Loucy (cell line): ENCODE results near the gene NAT14.

Source experiments
- H2AFZ ChIP-seq: fragments of 200-600 bp; sonication (generic); 2 replicates; pipeline ENCODE4 v1.6.0; 2016; ENCODE audit warnings: antibody characterized with exemption, mild to moderate bottlenecking, low read length, moderate library complexity
- H3F3A ChIP-seq: fragments of 200-600 bp; 2 replicates; pipeline ENCODE4 v1.6.0; 2016; ENCODE audit warnings: antibody characterized with exemption, low read depth, mild to moderate bottlenecking
- H3K27me3 ChIP-seq: fragments of 200-600 bp; sonication (generic); 2 replicates; pipeline ENCODE4 v1.6.1; 2014; ENCODE audit warnings: low read length, mild to moderate bottlenecking; ENCODE audit not compliant: insufficient read depth, poor library complexity, severe bottlenecking
- H3K36me3 ChIP-seq: fragments of 200-600 bp; sonication (generic); 2 replicates; pipeline ENCODE4 v1.6.1; 2016; ENCODE audit warnings: low read length; ENCODE audit not compliant: insufficient read depth
- H3K4me1 ChIP-seq: fragments of 200-600 bp; sonication (generic); 2 replicates; pipeline ENCODE4 v1.5.1; 2014; ENCODE audit warnings: low read length, mild to moderate bottlenecking; ENCODE audit not compliant: insufficient read depth, poor library complexity, severe bottlenecking
- H3K4me2 ChIP-seq: fragments of 200-600 bp; sonication (generic); 2 replicates; pipeline ENCODE4 v1.6.0; 2014; ENCODE audit warnings: antibody characterized with exemption, low read length, low read depth, mild to moderate bottlenecking; ENCODE audit not compliant: poor library complexity, severe bottlenecking
- H3K4me3 ChIP-seq: fragments of 200-600 bp; sonication (generic); 2 replicates; pipeline ENCODE4 v1.5.1; 2014; ENCODE audit warnings: low read length, mild to moderate bottlenecking, mixed read lengths; ENCODE audit not compliant: poor library complexity, severe bottlenecking
- H3K79me2 ChIP-seq: fragments of 200-600 bp; sonication (generic); 2 replicates; pipeline ENCODE4 v1.6.1; 2014; ENCODE audit warnings: low read length; ENCODE audit not compliant: insufficient read depth
- H3K9ac ChIP-seq: fragments of 200-600 bp; sonication (generic); 2 replicates; pipeline ENCODE4 v1.6.0; 2014; ENCODE audit warnings: mild to moderate bottlenecking, low read depth, low read length, moderate library complexity; ENCODE audit not compliant: poor library complexity, severe bottlenecking
- H3K9me2 ChIP-seq: fragments of 200-600 bp; sonication (generic); replicated peaks from 2 replicates; pipeline ENCODE4 v1.6.1; 2016; ENCODE audit warnings: low read depth, low read length, mixed read lengths
- H3K9me3 ChIP-seq: fragments of 200-600 bp; sonication (generic); 2 replicates; pipeline ENCODE4 v1.6.1; 2014; ENCODE audit warnings: mild to moderate bottlenecking, antibody characterized with exemption, low read length, low read depth; ENCODE audit not compliant: insufficient read depth
- H4K20me1 ChIP-seq: fragments of 200-600 bp; sonication (generic); 2 replicates; pipeline ENCODE4 v1.6.0; 2014; ENCODE audit warnings: antibody characterized with exemption, low read length, mild to moderate bottlenecking; ENCODE audit not compliant: insufficient read depth, poor library complexity, severe bottlenecking
- CTCF ChIP-seq: fragments of 200-600 bp; sonication (generic); conservative IDR thresholded peaks from 2 replicates; pipeline ENCODE4 v1.5.1; 2014; ENCODE audit warnings: mild to moderate bottlenecking, antibody characterized with exemption, low read length
- EZH2phosphoT487 ChIP-seq: fragments of 200-600 bp; IDR thresholded peaks from 2 replicates; pipeline ENCODE4 v1.6.1; 2018; ENCODE audit warnings: antibody characterized with exemption, mild to moderate bottlenecking, moderate library complexity, borderline replicate concordance

Gene NAT14

GRCh38 chr19:55508120-55508519, 23.1 kb downstream of the NAT14 start:
- H3K9ac ChIP-seq = no peak overlapping the region
- no peaks in the 10 kb centered on the region for H3K9me3 ChIP-seq
- H3K79me2 ChIP-seq = peaks cover 4% of the 10 kb centered on the region
- H3K4me3 ChIP-seq = no peak overlapping the region
- H3K36me3 ChIP-seq = no peaks in the 10 kb centered on the region
- H2AFZ ChIP-seq = no peak overlapping the region
- peaks cover 5% of the 10 kb centered on the region for H3K4me1 ChIP-seq
- no peaks in the 10 kb centered on the region for H3K9me2 ChIP-seq
- H3K4me2 ChIP-seq = no peak overlapping the region
- TF ChIP-seq EZH2phosphoT487 = no peak
- TF ChIP-seq CTCF = no peak
- H4K20me1 ChIP-seq = no peaks in the 10 kb centered on the region
- no peaks in the 10 kb centered on the region for H3K27me3 ChIP-seq
- no peaks in the 10 kb centered on the region for H3F3A ChIP-seq

- no peaks in the 10 kb centered on the region for H3K27me3 ChIP-seq
- peak overlapping the region; percentile 51 for H3K4me2 ChIP-seq
- no peaks in the 10 kb centered on the region for H4K20me1 ChIP-seq
- H3K36me3 ChIP-seq = no peaks in the 10 kb centered on the region
- H3F3A ChIP-seq = no peaks in the 10 kb centered on the region
- no peak for TF ChIP-seq EZH2phosphoT487
- TF ChIP-seq CTCF = peak; percentile 72
- H2AFZ ChIP-seq = peak overlapping the region; percentile 81; the same call in 1 of the 2 replicates
- H3K9me2 ChIP-seq = no peaks in the 10 kb centered on the region
- no peak overlapping the region for H3K9ac ChIP-seq
- no peaks in the 10 kb centered on the region for H3K79me2 ChIP-seq
- peak overlapping the region; percentile 40 for H3K4me3 ChIP-seq
- H3K9me3 ChIP-seq = no peaks in the 10 kb centered on the region
- no peaks in the 10 kb centered on the region for H3K4me1 ChIP-seq
Measured at GRCh38 chr19:55516878-55517620, 32.1 kb downstream of the NAT14 start.

GRCh38 chr19:55519451-55520311, 34.7 kb downstream of the NAT14 start:
- TF ChIP-seq EZH2phosphoT487 (no peak), CTCF (no peak)
- H3K4me1 ChIP-seq = no peaks in the 10 kb centered on the region
- H2AFZ ChIP-seq = no peak overlapping the region
- no peaks in the 10 kb centered on the region for H3K79me2 ChIP-seq
- no peaks in the 10 kb centered on the region for H3K27me3 ChIP-seq
- H3K36me3 ChIP-seq = no peaks in the 10 kb centered on the region
- no peak overlapping the region for H3K4me2 ChIP-seq
- no peak overlapping the region for H3K4me3 ChIP-seq
- H3F3A ChIP-seq = no peaks in the 10 kb centered on the region
- no peaks in the 10 kb centered on the region for H3K9me3 ChIP-seq
- H3K9me2 ChIP-seq = no peaks in the 10 kb centered on the region
- H3K9ac ChIP-seq = no peak overlapping the region
- H4K20me1 ChIP-seq = no peaks in the 10 kb centered on the region
